Cardiac muscle cell (in vitro differentiated cells and primary cell): Measurements from ENCODE around the gene KCNQ5. TPM values are rescaled to one million over a fixed set of nuclear protein-coding genes. Genes with fewer than 3 reads are reported as not detected.

Source experiments
- DNase-seq, 2 donors: peaks; one replicate each; pipeline versions ENCODE4 v3.0.0 to v3.0.0-alpha.2; 2010 to 2017; ENCODE audit warnings: low read depth in 1 of 2, low spot score in 1 of 2
- H3K27ac ChIP-seq: fragments of 200-600 bp; sonication (generic); 2 replicates; pipeline ENCODE4 v1.5.1; 2016
- H3K27me3 ChIP-seq: fragments of 200-600 bp; sonication (generic); 2 replicates; pipeline ENCODE4 v1.6.0; 2016; ENCODE audit warnings: control low read depth
- H3K36me3 ChIP-seq: fragments of 200-600 bp; sonication (generic); 2 replicates; pipeline ENCODE4 v1.5.1; 2016; ENCODE audit warnings: control low read depth
- H3K4me1 ChIP-seq: fragments of 200-600 bp; sonication (generic); 2 replicates; pipeline ENCODE4 v1.8.1; 2017; ENCODE audit warnings: low read depth, mild to moderate bottlenecking, mixed run types
- H3K4me3 ChIP-seq: fragments of 200-600 bp; sonication (generic); 2 replicates; pipeline ENCODE4 v1.5.1; 2016; ENCODE audit warnings: mild to moderate bottlenecking
- H3K9me3 ChIP-seq: fragments of 200-600 bp; sonication (generic); 2 replicates; pipeline ENCODE4 v1.5.1; 2017; ENCODE audit warnings: low read depth, mild to moderate bottlenecking, control low read depth
- CTCF ChIP-seq: IDR thresholded peaks from 2 replicates; pipeline ENCODE4 v1.5.1; 2012; ENCODE audit warnings: low read depth, mild to moderate bottlenecking, low read length
- polyA plus RNA-seq: library from polyadenylated mRNA; unstranded; fragments of >200 nt; fragmentation: Nextera tagmentation; extraction: Ambion mirVana; gene quantifications from 2 replicates; pipeline ENCODE4 v1.2.1, GENCODE V29; 2016
- total RNA-seq: library from RNA; depleted of rRNA; stranded (reverse); fragments of >200 nt; gene quantifications from 2 replicates; pipeline ENCODE4 v1.2.3, GENCODE V29; 2016

The KCNQ5 gene
- total and polyA plus RNA-seq, 2 experiments from 2014 or later, result 31.4 to 45.4 TPM

- peaks cover 59% of the 10 kb centered on the region for H3K4me1 ChIP-seq
- peaks cover 3% of the 10 kb centered on the region for H3K36me3 ChIP-seq
- TF ChIP-seq CTCF, result no peak
- no peaks in the 10 kb centered on the region for H3K27me3 ChIP-seq
- DNase-seq, result peak in 1 of 2 donors; percentile 53
- H3K9me3 ChIP-seq, result no peaks in the 10 kb centered on the region
- no peak overlapping the region for H3K4me3 ChIP-seq
- H3K27ac ChIP-seq, result peak overlapping the region; percentile 87
Measured at GRCh38 chr6:72784071-72784470, 162.2 kb downstream of the KCNQ5 start.

GRCh38 chr6:72784581-72784980 lies 162.7 kb downstream of the KCNQ5 start:
- peaks cover 60% of the 10 kb centered on the region for H3K4me1 ChIP-seq
- no peak overlapping the region for H3K4me3 ChIP-seq
- peak in 1 of 2 donors; percentile 51 for DNase-seq
- H3K36me3 ChIP-seq, result peaks cover 3% of the 10 kb centered on the region
- peak overlapping the region; percentile 32 for H3K27ac ChIP-seq
- no peaks in the 10 kb centered on the region for H3K9me3 ChIP-seq
- H3K27me3 ChIP-seq, result no peaks in the 10 kb centered on the region
- TF ChIP-seq CTCF, result no peak

- DNase-seq, result peak; percentile 87 to 90
- peaks cover 3% of the 10 kb centered on the region for H3K36me3 ChIP-seq
- peaks cover 66% of the 10 kb centered on the region for H3K4me1 ChIP-seq
- H3K27me3 ChIP-seq, result no peaks in the 10 kb centered on the region
- no peaks in the 10 kb centered on the region for H3K9me3 ChIP-seq
- no peak overlapping the region for H3K4me3 ChIP-seq
- TF ChIP-seq CTCF, result no peak
- peak overlapping the region; percentile 92 for H3K27ac ChIP-seq
Measured at GRCh38 chr6:72787391-72788031, 165.6 kb downstream of the KCNQ5 start.

GRCh38 chr6:72788188-72788587 lies 166.3 kb downstream of the KCNQ5 start:
- peaks cover 60% of the 10 kb centered on the region for H3K4me1 ChIP-seq
- DNase-seq, result peak in 1 of 2 donors; percentile 39
- H3K36me3 ChIP-seq, result peaks cover 3% of the 10 kb centered on the region
- no peaks in the 10 kb centered on the region for H3K27me3 ChIP-seq
- no peak for TF ChIP-seq CTCF
- H3K4me3 ChIP-seq, result no peak overlapping the region
- peak overlapping the region; percentile 92 for H3K27ac ChIP-seq
- H3K9me3 ChIP-seq, result no peaks in the 10 kb centered on the region

- H3K27ac ChIP-seq, result peak overlapping the region; percentile 92
Measured at GRCh38 chr6:72789145-72789544, 167.3 kb downstream of the KCNQ5 start.

More at GRCh38 chr6:72789145-72789544, 167.3 kb downstream of the KCNQ5 start:
- no peak for TF ChIP-seq CTCF
- no peak for DNase-seq
- H3K4me1 ChIP-seq, result peaks cover 57% of the 10 kb centered on the region
- no peaks in the 10 kb centered on the region for H3K9me3 ChIP-seq
- no peaks in the 10 kb centered on the region for H3K27me3 ChIP-seq
- H3K36me3 ChIP-seq, result peaks cover under 1% of the 10 kb centered on the region
- H3K4me3 ChIP-seq, result no peak overlapping the region
